HG03432 (cell line): ENCODE results near the gene STK33.

Experiments used
- ATAC-seq: cut with Tn5 transposase; IDR thresholded peaks from one replicate; pipeline ENCODE4 v1.9.1; 2021; ENCODE audit warnings: mild to moderate bottlenecking, moderate library complexity; ENCODE audit not compliant: unreplicated experiment

STK33 gene

DNA sequence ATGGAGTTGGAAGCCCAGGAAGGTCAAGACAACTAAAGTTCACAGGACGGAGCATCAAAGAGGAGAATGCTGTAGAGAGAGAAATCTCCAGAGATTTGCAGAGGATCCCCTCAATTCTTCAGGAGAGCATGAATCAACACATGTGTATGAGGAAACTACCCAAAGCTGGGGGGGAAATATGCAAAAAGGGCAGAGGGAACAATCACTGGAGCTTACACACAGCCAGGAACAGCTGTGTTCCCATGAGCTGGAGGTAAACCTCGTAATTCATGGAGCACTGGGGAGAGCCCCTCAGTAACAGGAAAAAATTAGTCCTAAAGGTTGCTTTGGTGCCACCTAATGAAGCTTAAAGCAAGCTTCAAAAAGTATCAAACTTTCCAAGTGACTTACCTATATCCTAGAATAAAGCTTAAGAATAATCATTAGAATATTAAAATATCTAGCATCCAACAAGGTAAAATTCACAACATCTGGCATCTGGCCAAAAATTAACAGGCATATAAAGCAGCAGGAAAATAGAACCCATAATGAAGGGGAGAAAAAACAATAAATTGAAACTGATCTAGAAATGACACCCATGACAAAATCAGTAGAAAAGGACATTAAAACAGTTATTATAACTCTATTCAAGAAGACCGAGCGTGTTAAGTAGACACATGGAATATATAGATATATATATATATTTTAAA, 134.2 kb downstream of the STK33 start:
- ATAC-seq: no peak

GRCh38 chr11:8442301-8442700, 151.7 kb downstream of the STK33 start:
- ATAC-seq: no peak

- no peak for ATAC-seq
Observed at GRCh38 chr11:8440649-8441048, 153.4 kb downstream of the STK33 start.

DNA sequence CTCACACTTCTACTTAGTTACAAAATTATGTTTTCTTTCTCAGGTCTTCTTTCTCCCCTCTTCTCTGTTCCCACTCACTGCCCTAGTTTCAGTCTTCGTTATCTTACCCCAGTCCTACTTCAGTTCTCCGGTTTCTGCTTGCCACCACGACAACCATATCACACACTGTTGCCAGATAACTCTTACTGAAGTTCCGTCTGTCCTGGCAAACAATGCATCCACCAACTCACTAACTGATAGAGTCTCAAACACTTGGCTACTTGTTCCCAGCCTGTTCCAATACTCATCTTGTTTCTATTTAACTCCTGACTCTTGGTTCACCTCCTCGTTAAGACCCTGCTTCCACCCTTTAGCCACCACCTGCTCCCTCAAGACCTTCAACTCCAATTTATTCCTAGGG, 164.5 kb downstream of the STK33 start:
- no peak for ATAC-seq

- no peak for ATAC-seq
Observed at GRCh38 chr11:8426076-8426475, 168.0 kb downstream of the STK33 start.

- no peak for ATAC-seq
Observed at GRCh38 chr11:8415195-8415594, 178.8 kb downstream of the STK33 start.

DNA sequence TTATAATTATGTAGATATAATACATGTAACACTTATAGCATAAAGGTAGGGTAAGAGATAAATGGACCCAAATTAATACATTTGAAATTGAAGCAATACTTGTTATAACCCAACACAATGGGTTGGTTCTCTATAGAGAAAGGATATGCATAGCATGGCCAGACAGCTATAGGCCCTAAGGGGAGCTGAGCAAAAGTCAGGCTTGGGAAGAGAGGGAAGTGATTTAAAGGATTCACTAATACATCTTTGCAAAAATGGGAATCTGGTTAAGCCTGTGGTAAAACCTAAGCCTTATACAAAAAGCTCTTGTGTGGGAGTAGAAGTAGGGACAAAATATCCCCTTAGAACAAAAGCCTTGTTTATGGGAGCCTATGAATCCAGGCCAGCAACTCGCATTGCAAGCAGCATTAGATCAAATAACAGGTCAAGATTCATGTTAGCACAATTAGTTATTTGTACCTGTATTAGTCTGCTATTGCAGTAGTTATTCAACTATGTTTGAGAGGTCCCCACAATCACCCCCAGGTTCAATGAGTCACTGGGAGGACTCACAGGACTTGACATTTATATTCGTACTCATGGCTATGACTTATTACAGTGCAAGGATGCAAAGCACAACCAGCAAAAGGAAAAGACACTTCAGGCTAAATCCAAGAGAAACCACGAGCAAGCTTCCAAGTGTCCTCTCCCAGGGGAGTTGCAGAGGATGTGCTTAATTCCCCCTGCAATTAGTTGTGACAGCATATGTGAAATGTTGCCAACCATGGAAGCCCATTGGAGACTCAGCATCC, 185.7 kb downstream of the STK33 start:
- no peak for ATAC-seq

DNA sequence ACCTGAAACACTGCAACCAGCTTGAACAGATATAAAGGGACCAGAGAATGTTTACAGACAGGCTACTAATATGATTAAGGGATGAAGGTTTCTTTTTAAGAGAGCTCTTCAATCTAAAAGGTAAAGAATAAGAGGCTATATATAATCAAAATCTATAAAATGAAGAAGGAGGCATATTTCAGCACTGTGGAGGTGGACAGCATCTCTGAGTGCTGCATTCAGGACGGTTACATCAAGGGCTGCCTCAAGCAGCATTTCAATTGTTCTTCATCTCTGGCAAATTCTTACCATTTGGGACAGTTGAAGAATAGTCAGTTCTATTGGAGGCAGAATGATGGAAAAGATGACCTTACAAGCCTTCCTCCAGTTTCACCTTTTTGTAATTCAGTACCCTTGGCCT, 190.7 kb downstream of the STK33 start:
- ATAC-seq: no peak

- no peak for ATAC-seq
Observed at GRCh38 chr11:8392886-8393285, 201.1 kb downstream of the STK33 start.

DNA sequence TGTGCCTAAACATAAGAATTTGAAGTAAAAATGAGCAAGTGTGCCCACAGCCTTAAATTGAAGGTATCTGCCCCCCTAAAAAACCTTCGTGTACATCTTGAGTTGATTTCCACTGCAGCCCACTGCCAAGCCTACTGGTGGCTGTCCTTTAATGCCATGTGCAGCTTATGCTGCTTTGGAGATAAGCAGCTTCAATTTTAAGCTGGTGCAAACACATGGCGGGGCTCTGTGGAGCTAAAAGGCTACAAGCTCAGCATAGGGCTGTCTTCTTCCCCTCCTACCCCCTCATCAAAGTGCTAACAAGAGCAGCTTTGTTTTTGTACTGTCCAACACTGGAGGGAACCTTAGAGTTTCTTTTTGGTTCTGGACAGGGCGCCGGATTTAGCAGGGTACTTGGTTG, 201.9 kb downstream of the STK33 start:
- no peak for ATAC-seq

DNA sequence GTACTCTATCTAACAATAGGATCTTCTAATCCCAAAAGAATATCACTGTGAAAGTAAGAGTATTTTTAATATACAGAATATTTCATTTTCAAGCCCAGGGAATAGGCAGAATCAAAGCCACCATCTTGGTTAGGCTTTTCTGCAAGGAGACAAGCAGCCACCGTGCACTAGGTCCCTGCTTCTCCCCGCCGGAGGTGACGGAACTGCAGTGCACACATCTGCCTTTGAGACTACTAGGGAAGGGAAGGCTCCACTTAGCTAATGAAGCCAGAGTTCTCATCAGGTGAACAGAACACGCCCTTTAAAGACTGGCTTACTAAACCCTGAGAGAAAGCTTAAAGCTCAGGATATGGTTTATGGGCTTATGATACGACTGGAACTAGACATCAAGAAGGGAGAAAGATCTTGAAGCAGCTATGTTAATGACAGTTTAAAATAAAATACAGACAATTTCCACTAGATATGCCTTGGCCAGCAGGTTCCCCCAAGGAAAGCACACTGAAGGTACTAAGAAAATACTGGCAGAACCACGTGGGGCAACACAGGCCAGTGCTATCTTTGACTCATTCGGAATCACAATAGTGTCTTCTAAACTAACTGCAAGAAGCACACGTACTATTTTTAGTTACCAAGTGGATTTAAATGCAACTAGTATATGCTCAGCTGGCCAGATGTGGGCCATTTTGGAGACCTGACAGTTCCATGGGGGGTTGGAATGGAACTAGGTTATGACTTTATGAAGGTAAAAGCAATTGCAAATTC, 203.0 kb downstream of the STK33 start:
- no peak for ATAC-seq

- ATAC-seq: no peak
Observed at GRCh38 chr11:8389029-8389996, 204.7 kb downstream of the STK33 start.

DNA sequence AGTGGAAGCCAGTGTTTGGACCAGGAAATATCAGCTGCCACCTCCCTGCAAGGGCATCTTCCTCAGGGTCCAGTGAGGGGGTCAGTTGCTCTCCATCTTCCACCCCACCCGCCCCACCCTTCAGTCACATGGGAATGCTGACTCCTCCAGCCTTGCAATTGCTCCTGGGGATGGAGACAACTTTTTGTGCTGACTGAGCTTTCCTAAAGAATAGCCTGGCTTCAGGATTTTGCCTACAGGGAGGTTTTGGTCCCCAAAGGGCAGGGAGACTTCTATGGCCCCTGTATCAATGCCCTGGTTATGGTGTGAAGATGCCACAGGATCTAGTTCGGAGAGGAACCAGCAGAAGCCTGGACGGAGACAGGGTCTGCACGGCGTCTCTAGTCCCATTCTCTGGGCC, 206.3 kb downstream of the STK33 start:
- no peak for ATAC-seq

- no peak for ATAC-seq
Observed at GRCh38 chr11:8387141-8387540, 206.9 kb downstream of the STK33 start.

DNA sequence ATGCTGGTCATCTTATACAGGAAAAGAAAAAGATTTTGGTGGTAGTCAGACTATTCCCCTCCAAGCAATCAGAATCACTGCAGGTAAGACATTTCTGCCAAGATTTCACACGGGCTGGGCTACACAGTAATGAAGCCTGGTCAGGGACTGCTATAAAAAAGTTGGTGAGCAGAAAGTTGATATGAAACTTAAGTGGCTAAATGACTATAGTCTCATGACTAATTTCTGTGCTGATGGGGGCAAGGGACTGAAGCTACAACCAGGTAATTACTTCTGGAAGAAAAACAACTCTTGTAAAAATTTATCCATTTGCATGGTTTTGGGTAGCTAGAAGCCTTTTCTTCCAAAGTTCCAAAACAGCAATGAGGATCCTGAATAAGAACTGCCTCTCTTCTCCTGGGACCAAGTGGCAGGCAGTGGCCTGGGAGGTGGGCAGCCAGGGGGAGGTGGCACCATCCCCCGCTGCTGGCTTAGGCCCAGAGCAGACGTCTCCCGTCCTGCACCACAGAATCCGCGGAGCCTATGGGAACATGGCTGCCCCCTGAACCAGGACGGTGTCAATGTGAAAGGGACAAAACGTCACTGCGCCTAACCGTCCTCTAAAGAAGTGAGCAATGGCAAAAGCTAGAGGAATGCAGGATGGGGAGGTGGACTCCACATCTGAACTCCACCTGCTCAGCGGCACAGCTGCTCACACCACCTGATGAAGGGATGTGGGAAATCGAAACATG, 207.7 kb downstream of the STK33 start:
- no peak for ATAC-seq

- peak; percentile 55 for ATAC-seq
Observed at GRCh38 chr11:8384199-8384821, 209.7 kb downstream of the STK33 start.

- ATAC-seq: no peak
Observed at GRCh38 chr11:8383627-8384026, 210.4 kb downstream of the STK33 start.

DNA sequence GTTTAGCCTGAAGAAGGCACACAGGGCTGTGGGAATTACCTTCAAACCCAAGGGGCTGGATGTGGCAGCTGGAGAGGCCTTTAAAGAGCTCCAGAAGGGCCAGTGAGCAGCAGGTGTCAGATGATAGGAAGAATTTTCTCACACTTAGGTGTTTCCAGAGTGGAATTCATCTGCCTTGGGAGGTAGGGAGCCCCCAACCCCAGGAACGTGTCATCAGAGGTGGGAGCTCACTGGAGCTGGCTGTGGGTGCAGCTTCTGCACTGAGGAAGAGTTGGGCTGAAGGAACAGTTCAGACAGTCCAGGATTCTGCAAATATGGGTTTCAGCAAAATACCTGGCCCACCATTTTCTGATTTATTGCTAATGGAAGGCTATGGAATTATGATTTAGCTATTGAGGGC, 210.8 kb downstream of the STK33 start:
- no peak for ATAC-seq

- no peak for ATAC-seq
Observed at GRCh38 chr11:8382436-8383053, 211.5 kb downstream of the STK33 start.
